GM21576 (cell line): ENCODE results near the gene MAGI2.
"Not testable (repeated sequence)": the region's sequence is repeated elsewhere in the genome, so short reads cannot be mapped to it uniquely, and the experiment has no call there.

ENCODE experiments used
- ATAC-seq: cut with Tn5 transposase; IDR thresholded peaks from one replicate; pipeline ENCODE4 v1.9.1; 2021; ENCODE audit warnings: mild to moderate bottlenecking, moderate library complexity; ENCODE audit not compliant: unreplicated experiment

MAGI2 gene

DNA sequence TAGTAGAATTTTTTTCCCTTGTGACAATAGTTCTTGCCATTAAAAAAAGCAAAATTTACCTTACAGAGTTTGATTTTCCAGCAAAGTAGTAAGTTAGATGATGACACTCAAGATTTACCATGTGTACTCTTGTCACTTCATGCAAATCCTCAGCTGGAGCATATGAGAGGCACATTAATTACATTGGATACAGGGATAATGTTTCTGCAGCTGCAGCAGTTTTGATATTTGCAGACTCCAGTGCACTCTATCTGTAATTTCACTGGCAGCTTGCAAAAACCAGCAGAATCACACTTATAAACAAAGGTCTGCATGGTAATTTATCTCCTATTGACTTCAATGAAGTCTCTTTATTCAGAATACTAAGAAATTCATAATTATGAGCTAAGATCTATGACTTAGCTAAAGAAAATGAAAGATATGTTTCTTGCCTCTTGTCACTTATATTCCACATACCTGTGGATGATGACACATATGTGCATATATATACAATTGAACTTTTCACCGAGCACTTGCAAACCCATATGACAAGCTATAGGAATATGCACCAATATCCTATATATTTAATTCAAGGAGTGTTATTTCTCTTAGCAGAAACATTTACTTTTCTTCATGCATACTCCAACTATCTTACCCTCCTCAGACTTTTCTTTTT is 1124.3 kb downstream of the MAGI2 start:
- ATAC-seq = no peak

DNA sequence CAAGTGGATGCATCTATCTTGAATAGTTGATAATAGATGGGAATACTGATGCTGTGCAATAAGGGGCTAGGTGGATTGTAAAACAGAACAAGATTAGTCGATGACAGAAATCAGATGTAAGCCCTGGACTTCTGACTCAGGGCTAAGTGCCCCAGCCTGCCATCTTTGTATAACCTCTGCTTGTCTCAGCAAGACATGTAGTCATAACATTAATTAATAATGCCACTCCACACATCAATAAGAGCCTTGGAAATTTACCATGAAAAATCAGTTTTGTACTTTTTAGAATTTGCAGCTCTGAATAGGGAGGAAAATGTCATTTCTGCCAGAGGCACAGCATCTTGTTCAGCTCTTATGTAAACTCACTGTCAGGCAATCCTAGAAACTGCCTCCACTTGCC is 1125.7 kb downstream of the MAGI2 start:
- ATAC-seq = no peak

DNA sequence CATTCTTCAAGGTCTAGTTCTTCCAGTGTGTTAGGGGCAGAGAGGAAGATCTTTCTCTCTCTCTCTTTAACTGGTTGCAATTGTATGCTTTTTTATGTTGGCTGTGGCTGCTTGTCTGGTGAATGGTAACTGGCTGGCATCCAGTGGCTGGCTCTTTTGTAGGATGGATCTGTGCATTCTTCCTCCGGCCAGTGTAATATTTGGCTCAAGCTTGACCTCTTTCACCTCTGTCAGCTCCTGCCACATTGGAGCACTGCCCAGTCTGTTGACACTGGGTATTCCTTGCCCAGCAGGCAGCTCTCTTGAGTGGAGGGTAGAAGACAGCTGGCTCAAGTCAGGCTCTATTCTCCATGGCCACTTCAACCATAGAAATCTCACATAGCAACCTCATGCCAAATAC is 1126.6 kb downstream of the MAGI2 start:
- ATAC-seq = no peak

DNA sequence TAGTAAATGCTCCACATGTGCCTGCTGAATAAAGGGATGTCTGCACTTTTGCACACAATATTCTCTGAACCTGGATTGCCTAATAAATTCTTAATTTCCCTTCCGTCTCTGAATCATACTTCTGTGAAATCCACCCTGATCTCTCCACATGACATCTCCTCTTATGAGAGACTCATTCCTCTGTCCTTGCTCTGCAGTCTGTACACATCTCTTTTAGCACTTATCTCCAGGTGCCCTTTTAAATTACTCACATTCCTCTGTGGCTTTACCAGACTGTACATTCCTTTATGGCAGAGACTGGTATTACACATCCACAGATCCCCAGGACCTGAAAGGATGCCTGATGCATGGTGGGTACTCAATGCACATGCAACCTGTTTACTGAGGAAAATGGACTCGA is 1127.3 kb downstream of the MAGI2 start:
- ATAC-seq = no peak

DNA sequence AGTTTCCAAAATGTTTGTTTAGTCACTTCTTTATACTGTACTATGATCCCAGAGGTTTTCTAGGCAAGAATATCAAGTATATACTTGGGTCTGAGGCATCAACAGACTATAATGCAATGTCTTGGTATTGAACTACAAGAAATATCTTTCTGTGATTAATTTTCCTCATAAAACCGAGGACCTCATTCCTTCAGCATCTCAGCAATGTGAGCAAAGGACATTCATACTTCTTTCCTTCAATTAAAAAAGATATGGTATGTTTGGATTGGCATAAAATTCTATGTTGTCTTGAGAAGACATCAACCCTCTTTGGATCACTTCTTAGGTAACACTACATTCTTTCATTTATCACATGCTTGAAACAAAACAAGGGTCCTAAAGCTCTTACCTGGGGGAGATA is 1130.3 kb downstream of the MAGI2 start:
- no peak for ATAC-seq

DNA sequence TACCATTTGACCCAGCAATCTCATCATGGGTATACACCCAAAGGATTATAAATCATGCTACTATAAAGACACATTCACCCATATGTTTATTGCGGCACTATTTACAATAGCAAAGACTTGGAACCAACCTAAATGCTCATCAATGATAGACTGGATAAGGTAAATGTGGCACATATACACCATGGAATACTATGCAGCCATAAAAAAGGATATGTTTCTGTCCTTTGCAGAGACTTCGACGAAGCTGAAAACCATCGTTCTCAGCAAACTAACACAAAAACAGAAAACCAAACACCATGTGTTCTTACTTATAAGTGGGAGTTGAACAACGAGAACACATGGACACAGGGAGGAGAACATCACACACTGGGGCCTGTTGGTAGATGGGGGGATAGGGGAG is 1131.2 kb downstream of the MAGI2 start:
- ATAC-seq = not testable (repeated sequence)

DNA sequence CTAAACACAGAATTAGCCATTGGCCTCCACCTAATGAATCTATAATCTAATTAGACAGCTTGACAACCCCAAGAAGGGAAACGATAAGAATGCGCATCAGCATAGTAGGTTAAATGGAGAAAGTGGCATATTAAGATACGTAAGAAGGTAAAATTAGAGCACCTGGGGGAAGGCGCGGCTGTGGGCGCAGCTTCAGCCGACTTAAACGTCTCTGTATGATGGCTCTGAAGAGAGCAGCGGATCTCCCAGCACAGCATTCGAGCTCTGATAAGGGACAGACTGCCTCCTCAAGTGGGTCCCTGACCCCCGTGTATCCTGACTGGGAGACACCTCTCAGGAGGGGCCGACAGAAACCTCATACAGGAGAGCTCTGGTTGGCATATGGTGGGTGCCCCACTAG is 1136.1 kb downstream of the MAGI2 start:
- ATAC-seq = no peak

DNA sequence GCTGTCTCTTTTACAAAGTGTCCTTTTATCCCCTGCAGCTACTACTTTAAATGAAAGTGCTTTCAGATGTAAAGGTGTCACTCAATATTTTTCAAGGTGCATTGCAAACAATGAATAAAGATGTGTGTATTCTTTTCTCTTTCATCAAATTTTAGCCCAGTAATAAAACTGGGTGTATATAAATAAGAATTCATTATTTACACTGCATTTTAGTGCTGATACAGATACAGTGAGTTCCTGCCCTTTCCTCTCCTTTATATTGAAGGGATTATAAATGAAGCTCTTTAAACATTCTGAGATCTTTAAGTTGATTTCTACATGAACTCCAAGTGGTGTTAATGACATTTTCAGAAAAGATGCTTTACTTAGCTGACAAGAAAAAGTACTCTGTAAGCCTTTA is 1137.4 kb downstream of the MAGI2 start:
- no peak for ATAC-seq

DNA sequence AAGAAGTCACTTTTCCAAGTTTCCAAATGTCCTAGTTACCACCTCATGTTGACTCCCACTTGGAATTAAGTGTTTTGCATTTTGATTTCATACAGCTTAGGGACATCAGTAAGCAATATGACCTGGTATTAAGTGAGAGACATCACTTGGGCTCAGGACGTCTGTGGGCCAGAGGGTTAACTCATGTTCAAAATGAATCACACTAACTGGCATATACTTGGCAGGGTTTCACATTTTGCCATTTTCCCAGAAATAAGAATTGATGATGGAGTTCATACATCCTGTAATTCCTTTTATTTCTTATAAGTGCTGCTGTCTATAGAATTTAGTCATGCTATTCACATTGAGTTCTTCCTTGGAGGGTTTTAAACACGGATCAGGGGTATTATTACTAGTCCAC is 1138.3 kb downstream of the MAGI2 start:
- no peak for ATAC-seq

DNA sequence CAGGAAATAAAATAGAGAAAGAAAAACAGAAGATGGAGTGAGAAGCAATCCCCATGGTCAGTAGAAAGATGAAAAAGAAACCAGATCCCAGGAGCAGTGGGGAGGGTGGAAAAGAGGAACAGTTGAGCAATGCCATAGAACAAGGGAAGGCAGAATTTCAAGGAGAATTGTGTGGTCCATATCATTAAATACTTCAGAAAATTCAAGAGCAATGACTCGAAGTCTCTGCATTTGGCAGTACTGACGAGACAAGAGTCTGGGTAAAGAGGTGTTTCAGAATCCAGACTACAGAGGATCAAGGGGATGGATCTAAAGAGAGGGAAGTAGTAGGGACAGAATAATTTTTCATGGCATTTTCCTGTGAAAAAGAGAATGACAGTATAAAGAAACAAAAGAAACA is 1142.3 kb downstream of the MAGI2 start:
- ATAC-seq = no peak

DNA sequence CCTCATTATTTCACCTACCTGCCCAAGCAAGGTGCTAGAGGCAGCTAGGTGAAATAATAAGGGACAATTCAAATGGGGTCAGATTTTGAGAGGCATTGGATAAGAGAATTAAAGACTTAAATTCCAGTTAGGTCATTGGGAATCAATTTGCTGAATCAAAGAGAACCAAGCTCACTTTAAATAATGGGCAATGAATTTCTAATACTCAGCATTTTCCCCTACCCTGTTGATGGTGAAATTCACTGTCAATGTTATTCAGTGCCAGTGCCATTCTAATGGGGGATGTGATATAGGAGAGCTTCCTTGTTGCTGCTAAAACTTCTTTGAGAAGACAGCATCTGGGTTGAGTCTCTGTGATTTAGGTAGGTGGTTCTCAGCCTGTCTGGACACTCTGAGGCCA is 1145.6 kb downstream of the MAGI2 start:
- ATAC-seq = no peak

DNA sequence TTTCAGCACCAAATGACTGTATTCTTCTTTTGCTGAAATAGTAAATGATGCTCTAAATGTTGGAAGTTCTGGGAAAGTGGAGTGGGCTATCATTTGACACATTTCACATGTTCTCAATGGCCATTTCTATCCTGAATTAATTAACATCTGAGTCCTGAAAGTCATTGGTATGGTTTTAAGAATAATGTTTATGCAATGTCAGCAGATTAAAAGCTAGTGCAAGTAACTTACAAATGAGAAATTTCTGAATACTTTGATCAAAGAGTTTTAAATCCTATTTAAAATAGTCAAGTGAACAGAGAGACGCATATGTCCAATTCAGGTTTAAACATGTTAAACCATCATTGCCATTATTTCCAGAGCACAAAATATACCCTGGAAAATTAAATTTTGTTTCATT is 1146.8 kb downstream of the MAGI2 start:
- ATAC-seq = no peak

DNA sequence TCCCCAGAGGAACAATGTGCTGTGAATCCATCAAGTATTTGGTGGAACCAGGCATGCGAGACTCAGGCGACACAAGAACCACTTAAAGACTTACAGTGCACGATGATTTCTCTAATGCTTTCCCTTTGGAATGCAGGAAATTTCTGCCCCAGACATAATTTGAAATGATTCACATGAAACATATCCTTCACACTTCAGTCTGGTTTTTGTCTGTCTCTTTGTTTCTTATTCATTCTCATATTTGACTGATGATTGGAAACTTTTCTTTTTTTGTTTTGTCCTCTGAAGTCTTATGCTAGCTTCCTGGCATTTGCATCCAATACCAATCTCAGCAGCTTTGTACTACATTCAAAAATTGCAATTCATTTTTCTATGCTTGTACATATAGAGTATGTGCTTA is 1152.1 kb downstream of the MAGI2 start:
- no peak for ATAC-seq

DNA sequence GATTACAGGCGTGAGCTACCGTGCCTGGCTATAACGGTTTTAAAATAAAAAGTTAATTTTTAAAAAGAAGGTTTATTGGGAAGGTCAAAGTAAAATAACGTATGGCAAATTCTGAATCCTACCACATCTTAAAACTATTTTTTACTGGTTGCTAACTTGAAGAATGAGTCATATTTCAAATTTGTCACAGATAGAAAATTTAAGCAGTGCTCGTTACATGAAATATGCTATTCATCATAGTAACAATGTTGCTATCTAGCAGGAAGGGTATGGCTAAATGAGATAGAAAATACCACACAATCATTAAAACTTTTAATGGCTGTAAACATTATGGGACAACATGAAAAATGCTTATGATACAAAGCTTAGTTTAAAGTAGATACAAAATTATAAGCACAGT is 1154.4 kb downstream of the MAGI2 start:
- no peak for ATAC-seq

DNA sequence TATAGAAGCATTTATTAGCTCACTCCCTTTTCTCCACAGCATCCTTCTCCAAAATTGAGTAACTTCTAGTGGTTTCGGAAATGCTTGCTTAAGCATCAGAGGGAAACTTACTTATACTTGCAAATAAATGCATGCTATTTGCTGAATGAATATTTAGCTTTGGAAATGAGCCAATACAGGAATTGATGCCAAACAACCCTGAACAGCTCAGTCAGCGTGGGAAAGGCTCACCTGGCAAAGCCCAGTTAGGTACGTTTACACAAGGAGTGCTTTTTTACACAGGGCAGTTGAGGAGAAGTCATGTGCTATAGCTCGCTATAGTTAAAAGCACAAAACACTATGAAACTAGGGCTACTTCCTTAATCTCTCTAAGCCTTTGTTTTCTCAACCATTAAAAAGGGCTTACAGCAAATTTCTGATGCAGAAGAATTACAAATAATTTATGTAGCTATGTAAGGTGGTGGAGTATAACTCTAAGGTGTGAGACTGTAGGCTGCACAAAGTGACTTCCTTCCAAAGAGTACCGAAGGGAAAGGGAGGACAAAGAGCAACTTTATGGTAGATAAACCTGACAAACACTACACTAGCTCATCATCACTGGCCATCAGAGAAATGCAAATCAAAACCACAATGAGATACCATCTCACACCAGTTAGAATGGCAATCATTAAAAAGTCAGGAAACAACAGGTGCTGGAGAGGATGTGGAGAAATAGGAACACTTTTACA is 1156.7 kb downstream of the MAGI2 start:
- no peak for ATAC-seq

DNA sequence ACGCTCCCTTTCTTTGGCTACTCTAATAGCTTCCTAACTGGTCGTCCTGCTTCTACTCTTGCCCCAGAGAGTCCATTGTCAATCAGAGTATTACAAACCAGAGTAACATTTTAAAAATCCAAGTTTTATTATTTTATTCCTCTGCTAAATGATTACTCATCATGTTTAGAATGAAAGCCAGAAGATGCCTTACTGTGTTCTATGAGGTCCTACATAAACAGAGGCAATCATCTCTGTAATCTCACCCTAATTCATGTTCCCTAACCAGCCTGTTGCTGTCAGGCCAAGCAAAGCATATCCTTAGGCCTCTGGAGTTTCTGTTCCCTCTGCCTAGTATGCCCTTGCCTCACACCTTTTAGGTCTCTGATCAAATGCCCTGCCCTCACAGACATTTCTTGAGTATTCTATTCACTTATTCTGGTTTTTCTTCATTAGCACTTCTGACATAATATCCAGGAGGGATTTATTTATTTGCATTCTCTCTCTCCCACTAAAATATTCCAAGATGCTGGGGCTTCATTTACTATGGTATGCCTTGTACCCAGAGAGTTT is 1157.3 kb downstream of the MAGI2 start:
- ATAC-seq = no peak

DNA sequence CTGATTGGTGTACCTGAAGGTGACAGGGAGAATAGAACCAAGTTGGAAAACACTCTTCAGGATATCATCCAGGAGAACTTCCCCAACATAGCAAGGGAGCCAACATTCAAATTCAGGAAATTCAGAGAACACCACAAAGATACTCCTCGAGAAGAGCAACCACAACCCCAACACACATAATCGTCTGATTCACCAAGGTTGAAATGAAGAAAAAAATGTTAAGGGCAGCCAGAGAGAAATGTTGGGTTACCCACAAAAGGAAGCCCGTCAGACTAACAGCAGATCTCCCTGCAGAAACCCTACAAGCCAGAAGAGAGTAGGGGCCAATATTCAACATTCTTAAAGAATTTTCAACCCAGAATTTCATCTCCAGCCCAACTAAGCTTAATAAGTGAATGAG is 1164.0 kb downstream of the MAGI2 start:
- ATAC-seq = not testable (repeated sequence)

DNA sequence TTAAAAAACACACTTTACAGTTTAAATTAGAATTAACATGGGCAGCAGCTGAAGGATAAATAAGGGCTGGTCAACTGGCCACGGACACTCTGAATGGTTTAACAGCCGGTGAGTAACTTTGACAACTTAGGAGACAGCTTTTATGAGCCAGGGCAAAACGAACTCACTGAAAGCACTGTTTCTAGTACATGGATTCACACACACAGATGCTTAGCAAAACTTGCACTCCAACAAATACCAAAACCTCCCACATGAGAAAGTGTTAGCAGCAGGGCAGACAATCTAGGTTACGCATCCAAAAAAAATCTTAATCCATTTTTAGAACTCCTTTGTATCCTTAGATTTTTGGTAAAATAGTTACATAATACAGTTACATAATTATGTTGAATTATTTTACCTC is 1168.5 kb downstream of the MAGI2 start:
- ATAC-seq = no peak

DNA sequence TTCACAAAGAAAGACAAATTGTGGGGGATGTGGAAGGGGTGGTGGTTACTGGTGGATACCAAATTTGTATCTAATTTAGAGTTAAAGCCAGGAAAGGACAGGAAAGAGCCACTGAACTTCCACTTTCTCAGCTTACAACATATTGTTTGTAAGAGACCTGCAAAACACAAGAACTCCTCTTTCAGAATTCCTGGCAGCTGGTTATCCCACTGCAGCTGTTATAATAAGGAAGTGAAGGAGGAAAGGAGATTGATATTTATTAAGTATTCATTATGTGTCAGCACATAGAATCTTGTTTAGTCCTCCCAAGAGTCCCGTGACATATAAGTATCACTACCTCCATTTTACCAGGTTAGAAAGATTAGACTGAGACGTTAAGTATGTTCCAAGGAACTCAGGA is 1173.2 kb downstream of the MAGI2 start:
- no peak for ATAC-seq

DNA sequence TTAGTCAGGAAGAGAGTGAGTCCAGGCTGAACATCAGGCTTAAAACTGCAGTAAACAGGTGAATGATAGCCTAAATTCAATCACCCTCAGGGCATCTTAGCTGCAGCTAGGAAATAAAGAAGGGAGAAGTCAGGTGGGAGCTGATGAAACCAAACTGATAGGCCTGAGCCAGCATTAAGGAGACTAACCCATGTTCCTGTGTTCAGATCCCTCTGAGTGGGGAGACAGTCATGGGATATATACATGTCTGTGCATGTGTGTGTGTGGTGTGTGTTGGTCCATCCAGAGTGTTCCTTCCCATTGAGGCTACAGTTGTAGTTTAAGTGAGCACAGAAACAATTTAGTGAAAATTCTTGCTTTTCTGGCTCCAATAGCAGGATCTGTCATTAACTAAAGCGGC is 1174.0 kb downstream of the MAGI2 start:
- no peak for ATAC-seq

DNA sequence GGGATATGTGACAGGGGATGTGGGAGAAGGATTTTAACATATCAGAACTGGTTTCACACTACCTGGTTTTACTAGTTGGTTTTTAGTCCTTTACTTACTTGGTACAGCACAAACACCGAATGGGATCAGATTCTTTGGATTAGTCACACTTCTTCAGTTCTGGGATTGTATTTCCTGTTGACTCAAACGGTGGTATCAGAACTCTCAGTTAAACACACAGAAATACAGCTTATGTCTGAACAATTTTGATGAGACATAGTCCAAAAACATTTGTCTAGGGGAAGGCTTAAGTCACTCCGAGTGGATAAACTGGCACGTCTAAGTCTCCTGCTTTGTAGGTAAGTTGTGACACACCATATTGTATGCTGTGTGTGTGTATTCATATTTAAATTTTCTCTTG is 1174.4 kb downstream of the MAGI2 start:
- ATAC-seq = no peak

DNA sequence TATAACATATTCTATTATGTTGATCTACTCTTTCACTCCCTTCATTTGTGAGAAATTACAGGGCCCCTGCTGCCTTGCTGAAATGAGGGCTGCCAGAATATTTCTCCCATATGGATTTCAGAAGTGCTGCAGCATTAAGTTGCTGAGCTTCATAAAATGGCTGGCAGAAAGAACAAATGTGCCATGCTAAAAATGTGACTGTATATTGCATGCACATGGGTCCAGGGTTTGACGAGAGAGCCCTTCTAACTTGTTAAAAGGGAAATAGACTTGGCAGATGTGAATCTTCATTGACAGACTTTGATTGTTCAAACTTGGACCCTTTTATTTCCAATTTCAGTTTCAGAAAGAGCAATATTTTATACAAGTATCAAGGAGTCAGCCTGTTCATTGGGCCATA is 1186.3 kb downstream of the MAGI2 start:
- no peak for ATAC-seq

DNA sequence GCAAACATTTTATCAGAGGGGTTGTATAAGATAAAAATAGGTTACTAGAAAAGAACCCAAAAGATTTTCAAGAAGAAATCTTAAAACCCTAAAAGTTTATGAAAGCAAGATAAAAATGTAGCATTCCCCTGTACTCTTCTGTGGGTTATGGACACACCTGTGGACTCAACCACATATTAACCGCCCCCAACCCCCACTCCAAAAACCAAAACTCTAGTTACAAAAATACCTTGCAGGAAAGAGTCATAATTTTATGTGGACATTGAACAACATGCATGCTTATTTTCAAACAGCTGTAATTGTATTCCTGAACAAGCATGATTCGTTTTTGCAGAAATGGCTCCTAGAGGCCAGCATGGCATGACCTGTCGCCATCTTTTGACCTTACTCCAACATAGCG is 1188.0 kb downstream of the MAGI2 start:
- no peak for ATAC-seq
